HG03460 (cell line): ENCODE data around the gene MSMP.

Experiments used
- ATAC-seq: cut with Tn5 transposase; IDR thresholded peaks from one replicate; pipeline ENCODE4 v1.9.1; 2021; ENCODE audit not compliant: unreplicated experiment

The MSMP gene

DNA sequence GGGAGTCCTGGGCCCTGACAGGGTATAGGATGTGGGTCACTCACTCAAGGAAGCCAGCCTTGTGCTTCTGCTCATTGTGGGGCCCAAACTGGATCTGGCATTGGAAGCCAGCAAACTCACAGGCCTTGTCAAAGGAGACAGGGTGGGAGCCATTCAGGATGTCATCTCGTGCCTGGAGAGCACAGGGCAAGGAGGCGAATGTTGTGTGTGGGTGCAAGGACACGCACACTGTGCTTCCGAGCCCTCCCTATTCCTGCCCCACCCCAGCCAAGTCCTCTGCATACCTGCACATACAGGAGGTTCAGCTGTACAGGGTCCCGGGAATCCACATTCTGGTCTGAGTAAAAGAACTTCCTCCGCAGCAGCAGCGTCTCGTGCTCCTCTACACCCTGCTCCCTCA is 30.2 kb downstream of the MSMP start:
- no peak for ATAC-seq

DNA sequence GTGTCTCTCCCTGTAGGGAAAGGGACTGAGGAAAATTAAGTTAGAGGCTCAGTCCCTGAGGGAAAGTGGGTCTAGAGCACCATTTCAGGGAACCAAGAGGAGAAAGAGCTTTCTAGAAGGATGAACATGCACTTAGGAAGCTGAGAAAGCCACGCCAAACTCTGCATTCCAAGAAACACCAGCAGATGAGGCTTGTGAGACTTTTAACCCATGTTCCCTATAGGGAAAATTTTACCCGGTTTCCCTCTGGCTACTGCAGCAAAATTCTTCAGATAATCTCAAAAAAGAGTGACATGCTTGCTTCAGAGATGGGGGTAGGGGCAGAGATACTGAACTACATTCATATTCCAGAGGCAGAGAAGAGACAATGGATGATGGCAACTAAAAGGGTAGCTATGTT is 30.6 kb downstream of the MSMP start:
- ATAC-seq = no peak

DNA sequence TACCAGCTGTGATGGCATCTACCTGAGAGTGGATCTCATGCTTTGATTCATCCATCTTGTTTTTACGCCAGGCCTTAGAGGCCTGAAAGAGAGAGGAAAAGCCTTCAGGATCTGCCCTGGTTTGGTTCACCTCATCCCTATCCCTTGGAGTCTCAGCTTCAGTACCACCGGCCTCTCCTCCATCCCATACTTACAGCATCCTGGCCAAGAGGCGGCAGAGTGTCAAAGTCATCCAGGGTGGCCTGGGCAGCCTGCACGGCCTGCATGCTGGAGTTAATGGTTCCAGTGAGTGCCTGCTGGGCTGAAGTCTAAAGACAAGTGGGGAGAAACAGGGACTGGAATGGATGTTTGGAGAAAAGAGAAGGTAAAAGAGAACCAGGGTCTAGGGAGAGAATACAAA is 34.5 kb downstream of the MSMP start:
- no peak for ATAC-seq

DNA sequence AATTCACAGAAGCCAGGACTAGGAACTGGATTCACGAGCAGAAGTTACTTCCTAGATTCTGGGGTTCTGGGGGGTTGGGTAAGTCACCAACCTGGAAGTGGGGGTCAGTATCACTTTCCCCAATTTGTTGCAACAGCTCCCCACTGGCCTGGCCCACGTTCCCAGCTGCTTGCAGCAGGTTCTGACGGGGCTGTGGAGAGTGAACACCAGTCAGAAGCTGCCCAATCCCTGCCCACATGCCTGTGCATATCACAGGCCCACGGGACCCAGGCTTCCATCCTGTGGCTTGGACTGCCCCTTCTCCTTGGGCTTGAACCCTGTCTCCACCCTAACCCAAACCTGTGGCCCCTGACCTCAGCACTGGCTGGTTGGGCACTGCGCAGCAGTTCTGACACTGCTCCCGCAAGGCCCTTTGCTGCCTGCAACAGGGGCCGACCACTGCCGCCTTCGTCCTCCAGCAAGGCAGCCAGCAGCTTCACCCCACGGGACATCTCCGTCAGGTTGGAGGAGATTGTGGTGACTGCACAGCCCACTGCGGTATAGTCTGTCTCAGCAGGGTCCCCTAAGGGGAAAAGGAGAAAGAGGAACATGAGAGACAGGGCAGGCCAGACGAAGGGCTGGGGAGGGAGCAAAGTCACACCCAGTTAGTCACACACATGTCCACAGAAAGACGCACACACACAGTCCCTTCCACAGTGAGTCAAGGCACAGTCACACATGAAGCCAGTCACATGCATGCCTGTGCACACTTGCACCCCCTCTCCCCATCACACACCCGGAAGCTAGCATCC is 35.2 kb downstream of the MSMP start:
- no peak for ATAC-seq

DNA sequence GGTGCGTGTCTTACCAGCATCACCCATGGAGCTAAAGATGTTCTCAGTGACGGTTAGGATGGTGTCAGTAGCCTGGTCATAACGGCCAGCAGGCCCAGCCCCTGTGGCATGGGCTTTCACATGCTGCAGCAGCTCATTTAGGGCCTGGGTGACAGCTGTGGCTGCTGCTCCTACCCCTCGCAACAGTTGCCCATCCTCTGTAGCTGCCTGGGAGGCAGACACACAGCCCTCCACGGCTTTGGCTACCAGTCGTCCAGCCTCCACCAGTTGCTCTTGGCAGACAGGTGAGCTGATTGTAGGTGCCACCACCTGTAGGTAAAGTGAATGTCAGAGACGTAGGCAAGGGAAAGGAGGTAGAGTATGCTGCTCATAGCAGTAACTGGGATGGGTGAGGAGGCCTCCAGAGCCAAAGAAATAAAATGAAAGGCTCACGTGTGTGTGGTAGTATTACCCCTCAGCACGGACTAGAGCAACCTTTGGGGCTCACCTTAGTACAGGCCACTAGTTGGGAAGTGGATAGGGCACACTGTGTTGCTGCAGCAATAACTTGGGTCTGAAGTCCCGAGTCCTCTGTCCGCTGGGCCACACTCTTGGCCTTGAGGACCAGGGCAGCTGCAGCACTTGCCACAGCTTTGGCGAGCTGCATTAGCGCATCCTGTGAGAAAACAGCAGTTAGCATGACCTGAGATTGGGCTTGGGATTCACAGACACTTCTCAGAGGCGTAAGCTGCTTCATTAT is 36.8 kb downstream of the MSMP start:
- ATAC-seq = no peak

DNA sequence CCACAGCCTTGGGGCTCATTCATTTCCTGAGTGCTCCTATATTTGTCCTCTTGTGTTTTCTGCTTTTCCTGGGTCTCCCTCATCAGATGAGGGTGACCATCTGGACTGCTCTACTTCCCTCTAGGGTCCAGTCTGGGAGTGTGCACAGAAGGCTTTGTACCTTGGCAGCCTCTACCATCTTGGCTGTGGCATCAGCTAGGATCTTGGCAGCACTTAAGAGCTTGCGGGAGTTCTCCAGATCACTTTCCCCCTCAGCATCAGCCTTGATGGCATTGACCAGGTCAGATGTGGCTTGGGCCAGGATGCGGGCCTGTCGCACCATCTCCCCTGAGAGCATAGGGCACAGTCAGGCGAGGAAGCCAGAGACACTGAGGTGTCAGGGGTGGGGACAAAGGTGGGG is 37.8 kb downstream of the MSMP start:
- no peak for ATAC-seq

DNA sequence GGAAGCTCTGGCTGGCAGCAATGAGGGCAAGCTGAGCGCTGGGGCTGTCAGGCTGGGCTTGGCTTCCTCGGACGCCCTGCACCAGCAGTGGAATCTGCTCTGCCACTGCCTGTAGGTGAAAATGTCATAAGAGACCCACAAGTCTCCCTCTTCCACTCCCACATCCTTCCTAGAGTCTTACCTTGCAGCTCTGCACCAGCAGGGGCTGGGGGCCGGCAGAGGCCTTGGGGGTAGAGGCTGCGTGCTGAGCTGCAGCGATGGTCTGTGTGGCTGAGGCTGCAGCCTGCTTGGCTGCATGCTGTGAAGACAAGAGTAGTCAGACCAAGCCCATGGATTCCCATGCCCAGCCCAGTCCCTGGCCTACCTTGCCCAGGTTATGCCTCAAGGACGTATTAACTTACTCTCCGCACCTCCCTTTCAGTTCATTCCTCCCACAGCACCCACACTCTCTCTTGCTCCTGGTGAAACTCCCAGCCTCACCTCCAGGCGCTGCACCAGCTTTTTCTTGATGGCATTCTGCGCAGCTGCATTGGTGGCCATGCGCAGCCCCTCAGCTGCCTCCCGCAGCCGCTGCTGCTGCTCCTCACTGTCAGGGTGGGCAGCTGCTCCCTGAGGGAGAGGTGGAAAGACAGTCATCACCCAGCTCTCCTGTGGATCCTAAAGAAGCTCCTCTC is 39.4 kb downstream of the MSMP start:
- ATAC-seq = no peak

DNA sequence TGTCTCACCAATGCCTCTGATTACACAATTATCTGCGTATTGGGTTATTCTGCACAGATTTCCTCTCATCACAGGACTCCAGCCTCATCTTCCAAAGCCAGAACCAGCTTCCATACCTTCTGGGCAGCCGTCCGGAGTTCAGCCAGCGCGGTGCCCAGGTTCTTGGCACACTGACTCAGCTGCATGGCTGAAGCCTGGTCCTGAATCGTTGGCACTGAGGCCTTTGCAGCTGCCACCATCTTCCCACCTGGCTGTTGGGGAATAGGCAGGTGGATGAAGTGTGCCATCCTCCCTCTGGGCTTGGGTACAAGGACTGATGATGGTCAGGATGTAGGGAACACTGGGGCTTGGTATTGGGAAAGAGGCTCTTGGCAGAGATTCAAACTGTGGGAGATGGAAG is 40.0 kb downstream of the MSMP start:
- no peak for ATAC-seq

DNA sequence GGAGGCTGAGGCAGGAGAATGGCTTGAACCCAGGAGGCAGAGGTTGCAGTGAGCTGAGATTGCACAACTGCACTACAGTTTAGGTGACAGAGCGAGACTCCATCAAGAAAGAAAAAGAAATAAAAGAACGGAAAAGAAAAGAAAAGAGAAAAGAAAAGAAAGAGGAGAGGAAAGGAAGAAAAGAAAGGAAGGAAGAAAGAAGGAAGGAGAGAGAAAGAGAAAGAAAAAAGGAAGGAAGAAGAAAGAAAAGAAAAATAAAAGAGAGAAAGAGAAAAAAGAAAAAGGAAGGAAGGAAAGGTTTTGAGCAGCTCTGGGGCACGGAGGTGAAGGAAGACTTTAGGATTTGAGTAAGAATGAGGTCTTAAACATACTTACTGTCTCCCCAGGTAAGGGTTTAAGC is 40.5 kb downstream of the MSMP start:
- ATAC-seq = no peak

DNA sequence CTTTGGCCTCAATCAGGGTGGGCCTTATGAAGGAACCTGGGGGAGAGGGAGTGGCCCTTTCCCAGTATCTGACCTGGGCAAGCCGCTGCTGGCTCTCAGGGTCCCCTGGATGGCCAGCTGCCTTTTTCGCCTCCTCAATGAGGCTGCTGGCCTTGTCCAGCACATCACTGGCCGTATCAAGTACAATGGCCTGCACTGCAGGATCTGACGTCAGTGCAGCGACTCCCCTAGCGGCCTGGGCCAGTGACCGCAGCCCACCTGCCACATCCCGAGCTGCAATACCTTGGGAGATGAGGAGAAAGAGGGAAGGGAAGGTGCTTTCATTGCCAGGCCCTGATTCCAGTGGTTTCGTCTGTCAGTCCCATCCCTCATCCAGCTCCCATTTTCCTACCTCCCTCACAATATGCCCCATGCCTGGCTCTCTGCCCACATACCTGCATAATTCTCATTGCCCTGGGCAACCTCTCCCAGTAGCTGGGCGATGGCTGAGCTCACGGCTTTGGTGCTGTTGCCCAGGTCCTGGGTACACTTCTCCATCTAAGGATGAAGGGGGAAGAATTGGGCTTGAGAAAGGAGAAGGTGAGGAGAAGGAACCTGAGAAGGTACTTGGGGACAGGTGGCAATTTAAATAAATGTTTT is 41.2 kb downstream of the MSMP start:
- no peak for ATAC-seq

DNA sequence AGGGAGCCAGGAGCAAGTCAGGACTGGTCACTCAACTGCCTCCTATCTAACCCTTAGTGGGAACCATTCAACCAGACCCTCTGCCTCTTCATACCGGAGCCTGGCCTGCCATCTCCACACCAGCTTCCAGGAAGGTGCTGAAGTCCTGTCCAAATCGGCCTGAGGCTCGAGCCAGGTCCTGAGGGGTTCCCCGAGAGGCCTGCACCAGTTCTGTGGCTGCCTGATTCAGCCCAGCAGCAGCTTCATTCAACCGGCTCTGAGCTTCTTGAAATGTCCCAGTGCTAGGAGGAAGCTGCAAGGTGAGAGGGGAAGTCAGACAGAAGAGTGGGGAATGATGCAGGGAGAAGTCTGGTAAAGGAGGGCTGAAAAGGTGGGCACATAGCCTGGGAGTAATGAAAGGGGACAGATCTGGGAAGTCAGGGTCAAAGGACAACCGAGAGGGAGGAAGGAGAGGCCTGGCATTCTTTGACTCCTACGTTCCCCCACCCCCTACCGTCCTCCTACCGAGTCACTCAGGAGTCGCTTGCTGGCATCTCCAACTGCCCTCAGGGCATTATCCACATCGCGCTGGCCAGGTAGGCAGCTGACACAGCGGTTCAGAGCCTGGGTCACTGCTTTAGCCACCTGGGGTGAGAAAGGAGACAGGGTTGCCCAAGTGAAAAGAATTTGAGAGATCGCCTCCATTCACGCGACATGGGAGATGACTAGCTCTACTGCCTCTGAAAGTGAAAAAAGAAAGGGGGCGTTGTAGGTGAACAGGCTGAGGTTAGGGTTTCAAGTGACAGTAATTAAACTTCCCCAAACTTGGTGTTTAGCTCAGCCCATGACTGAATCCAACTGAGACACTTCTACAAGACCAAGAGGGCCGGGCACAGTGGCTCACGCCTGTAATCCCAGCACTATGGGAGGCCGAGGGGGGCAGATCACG is 42.3 kb downstream of the MSMP start:
- peak; percentile 50 for ATAC-seq

DNA sequence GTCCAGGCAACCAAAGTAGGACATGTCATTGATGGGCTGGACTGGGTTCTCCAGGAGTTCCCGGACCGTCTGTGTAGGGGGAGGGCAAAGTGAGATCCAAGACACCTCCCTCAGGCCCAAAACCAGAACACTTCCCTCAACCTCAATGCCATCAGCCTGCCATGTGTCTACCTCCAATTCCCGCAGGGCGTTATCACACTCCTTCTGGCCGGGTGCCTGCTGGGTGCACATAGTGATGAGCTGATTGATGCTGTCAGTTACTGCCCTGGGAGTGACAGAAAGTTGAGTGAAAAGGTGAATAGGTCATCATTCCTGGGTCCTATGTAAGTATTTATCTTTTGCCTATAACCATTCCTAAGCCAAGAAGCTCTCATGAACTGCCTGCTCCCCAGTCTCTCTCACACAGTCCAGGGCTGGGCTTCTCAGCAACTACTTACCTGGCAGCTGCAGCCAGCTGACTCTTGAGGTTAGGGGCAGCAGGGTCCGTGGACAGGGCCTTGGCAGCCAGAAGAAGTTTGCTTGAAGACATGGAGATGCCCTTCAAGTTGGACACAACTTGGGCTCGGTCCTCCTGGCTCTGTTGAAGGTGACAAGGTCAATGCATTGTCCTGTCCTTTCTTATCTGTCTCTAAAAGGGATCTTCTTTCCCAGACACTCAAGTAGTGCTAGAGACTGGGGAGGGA is 43.1 kb downstream of the MSMP start:
- ATAC-seq = no peak

DNA sequence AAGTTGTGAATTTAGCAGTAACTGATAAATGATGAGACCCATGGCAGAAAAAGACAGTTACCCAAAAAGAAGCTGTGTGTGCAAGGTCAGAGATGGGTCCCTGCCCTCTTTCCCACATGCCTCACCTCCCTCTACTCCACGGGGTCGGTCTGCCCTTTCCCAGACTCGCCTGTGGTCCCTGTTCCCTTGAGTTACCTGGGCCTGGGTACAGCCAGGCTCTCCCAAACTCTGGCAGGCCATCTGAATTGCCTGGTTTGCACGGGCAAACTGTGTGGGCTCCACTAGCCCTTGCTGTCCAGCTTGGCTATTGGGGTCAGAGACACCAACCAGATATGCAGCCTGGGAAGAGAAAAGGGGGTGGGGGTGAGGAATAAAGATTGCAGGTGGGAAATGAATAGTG is 45.9 kb downstream of the MSMP start:
- ATAC-seq = no peak

DNA sequence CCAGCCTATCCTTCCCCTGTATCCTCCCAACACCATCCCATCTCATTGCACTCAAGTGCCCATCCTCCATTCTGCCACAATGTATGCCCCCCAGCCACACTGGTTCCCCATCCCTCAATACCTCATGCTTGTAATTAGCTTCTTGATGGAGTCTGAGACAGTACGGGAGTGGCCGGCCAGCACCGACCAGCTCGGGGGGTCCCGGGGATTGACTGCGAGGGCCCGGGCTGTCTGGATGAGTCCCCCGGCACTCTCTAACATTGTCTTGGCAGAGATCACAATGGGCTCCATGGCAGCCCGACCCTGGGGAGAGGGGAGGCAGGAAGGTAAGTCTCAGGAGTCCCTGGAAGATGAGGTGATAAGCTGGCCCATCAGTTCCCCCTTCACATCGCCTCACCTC is 47.1 kb downstream of the MSMP start:
- ATAC-seq = no peak

DNA sequence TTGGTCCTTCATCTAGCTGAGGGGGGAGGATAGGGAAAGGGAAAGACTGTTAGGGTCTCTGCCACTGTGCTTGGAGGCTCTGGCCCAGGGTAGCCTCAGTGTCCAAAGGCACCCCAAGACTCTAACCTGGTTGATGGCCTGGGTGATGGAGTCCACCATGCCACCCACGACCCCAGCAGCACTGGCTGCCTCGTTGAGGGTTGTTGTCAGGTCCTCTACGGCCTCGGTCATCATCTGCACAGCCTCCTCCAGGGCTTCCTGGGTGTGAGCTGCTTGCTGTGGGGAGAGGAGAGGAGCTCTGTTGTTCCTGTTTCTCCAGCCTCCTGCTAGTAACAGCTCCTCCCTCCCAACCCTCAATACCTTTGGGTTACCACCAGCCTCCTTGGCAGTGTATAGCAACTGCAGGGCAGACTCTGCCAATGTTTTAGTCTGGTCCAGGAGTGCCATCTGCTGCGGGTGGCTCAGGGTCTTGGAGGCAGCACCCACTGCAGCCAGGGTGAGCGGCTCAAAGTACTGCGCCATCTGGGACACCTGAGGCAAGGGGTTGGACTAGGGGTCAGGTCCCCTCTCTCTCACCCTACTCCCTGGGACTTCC is 48.1 kb downstream of the MSMP start:
- ATAC-seq = no peak

DNA sequence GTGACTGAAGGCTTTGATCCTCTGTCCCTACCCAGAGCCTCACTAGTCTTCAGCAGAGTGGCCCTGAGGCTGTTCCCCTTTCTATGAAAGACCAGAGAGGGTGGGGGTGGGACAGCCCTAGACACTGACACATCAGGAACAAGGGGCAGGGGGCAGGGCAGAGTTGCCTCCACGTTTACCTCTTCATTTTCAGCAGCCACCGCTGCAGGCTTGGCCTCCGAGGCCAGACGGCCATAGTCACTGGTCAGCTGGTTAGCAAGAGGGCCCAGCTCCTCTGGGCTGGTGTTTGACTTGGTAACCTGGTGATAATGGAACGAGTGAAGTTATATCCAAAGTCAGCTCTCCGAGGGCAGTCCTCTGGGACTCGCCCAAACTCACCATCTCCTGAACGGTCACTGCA is 48.7 kb downstream of the MSMP start:
- ATAC-seq = no peak

DNA sequence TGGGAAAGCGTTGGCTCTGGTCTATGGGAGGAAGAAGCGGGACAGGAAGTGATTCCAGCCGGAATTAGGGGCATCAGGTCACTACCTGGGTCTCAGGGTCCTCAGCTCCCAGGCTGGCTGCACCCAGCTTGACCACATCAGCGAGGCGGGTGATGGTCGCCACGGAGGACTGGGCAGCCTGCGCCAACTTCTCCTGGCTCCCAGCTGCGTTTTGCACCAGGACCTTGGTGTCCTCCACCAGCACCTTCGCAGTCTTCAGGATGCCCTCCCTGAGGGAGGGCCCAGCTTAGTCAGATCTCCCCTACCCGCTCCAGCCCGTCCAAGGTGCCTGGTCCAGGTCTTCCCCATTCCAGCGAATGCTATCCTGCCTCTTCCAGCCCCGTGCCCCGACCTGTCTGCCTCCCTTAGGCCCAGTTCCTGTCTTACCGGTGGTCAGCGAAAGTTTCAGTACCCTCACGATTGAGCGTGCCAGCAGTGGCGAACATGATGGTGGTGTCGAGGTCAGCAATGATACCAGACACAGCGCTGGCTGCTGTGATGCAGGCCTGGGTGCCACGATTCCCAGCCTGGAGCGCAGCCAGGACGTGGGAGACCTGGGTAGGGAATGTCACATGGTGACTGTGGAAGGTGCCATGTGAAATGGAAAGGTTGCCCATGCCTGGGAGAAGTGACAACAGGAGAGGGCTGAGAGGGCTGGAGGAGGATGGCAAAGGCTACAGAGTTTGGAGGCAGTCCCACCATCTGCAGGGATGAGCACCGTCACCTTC is 50.0 kb downstream of the MSMP start:
- ATAC-seq = no peak
